Ishikawa (cell line): ENCODE data around the gene PWP1.

ENCODE experiments used
- CREB1 ChIP-seq: IDR thresholded peaks from 2 replicates; pipeline ENCODE4 v1.6.1; 2012; ENCODE audit warnings: low read depth
- EGR1 ChIP-seq: IDR thresholded peaks from 2 replicates; pipeline ENCODE4 v1.6.1; 2012
- EP300 ChIP-seq: IDR thresholded peaks from 2 replicates; pipeline ENCODE4 v1.6.1; 2012; ENCODE audit warnings: borderline replicate concordance
- MAX ChIP-seq: IDR thresholded peaks from 2 replicates; pipeline ENCODE4 v1.6.1; 2012
- REST ChIP-seq: IDR thresholded peaks from 2 replicates; pipeline ENCODE4 v1.6.1; 2012; ENCODE audit warnings: low read depth, mild to moderate bottlenecking
- TAF1 ChIP-seq: IDR thresholded peaks from 2 replicates; pipeline ENCODE4 v1.6.1; 2012; ENCODE audit warnings: low read depth, mild to moderate bottlenecking
- YY1 ChIP-seq: IDR thresholded peaks from 2 replicates; pipeline ENCODE4 v1.6.1; 2012; ENCODE audit warnings: low read depth

- TF ChIP-seq YY1 (no peak), MAX (no peak), EGR1 (no peak), CREB1 (no peak), EP300 (no peak), TAF1 (no peak), REST (no peak)
Measured at GRCh38 chr12:107670999-107671643, 14.5 kb upstream of the PWP1 start.
